HCT116 (cell line): ENCODE data around the gene FAM171A1.

Source experiments
- CEBPB ChIP-seq: IDR thresholded peaks from 2 replicates; pipeline ENCODE4 v1.6.1; 2012; ENCODE audit warnings: low read depth
- CTCF ChIP-seq, 3 experiments: fragments of 200-600 bp in 1 of 3; sonication (generic) in 1 of 3; IDR thresholded peaks in 2 of 3; conservative IDR thresholded peaks in 1 of 3; 2 replicates each; pipeline ENCODE4 v1.5.1; 2012 to 2017; ENCODE audit warnings: low read depth in 2 of 3, low read length in 2 of 3, antibody characterized with exemption in 1 of 3, borderline replicate concordance in 1 of 3, control low read depth in 1 of 3, mild to moderate bottlenecking in 1 of 3, mixed read lengths in 1 of 3, mixed run types in 1 of 3, moderate library complexity in 1 of 3; ENCODE audit not compliant: insufficient read depth in 1 of 3
- ELF1 ChIP-seq: IDR thresholded peaks from 2 replicates; pipeline ENCODE4 v1.6.1; 2012; ENCODE audit warnings: low read depth, borderline replicate concordance
- EZH2 ChIP-seq: fragments of 200-600 bp; sonication (generic); IDR thresholded peaks from 2 replicates; pipeline ENCODE4 v1.6.1; 2017; ENCODE audit warnings: antibody characterized with exemption, mixed run types
- JUND ChIP-seq: IDR thresholded peaks from 2 replicates; pipeline ENCODE4 v1.6.1; 2012
- MAX ChIP-seq: IDR thresholded peaks from 2 replicates; pipeline ENCODE4 v1.6.1; 2012
- POLR2A ChIP-seq: IDR thresholded peaks from 2 replicates; pipeline ENCODE4 v1.7.0; 2011; ENCODE audit warnings: borderline replicate concordance; ENCODE audit not compliant: insufficient read depth, insufficient read length; ENCODE audit errors: extremely low read depth
- POLR2AphosphoS5 ChIP-seq: IDR thresholded peaks from 2 replicates; pipeline ENCODE4 v1.6.1; 2011; ENCODE audit warnings: mild to moderate bottlenecking, low read depth, low read length, moderate library complexity
- RAD21 ChIP-seq: IDR thresholded peaks from 2 replicates; pipeline ENCODE4 v1.6.1; 2012; ENCODE audit warnings: low read depth, mild to moderate bottlenecking
- REST ChIP-seq: IDR thresholded peaks from 2 replicates; pipeline ENCODE4 v1.6.1; 2012; ENCODE audit warnings: low read depth
- SP1 ChIP-seq: IDR thresholded peaks from 2 replicates; pipeline ENCODE4 v1.6.1; 2012; ENCODE audit warnings: low read depth
- YY1 ChIP-seq: IDR thresholded peaks from 2 replicates; pipeline ENCODE4 v1.6.1; 2011; ENCODE audit warnings: low read length, low read depth, moderate library complexity, mild to moderate bottlenecking; ENCODE audit not compliant: insufficient replicate concordance; ENCODE audit errors: extremely low read depth

GRCh38 chr10:15214237-15214636, 156.9 kb downstream of the FAM171A1 start:
- TF ChIP-seq REST (no peak), CTCF (IDR thresholded peaks at IDR 0.05 in 2 of 3, conservative IDR thresholded peaks at IDR 0.05 in 1 of 3; ENCODE audit: borderline replicate concordance in 1 of 3, insufficient read depth in 1 of 3, low read depth in 2 of 3, low read length in 2 of 3) (no peak), EZH2 (no peak), MAX (no peak), POLR2A (no peak), POLR2AphosphoS5 (no peak), RAD21 (no peak), ELF1 (no peak), JUND (no peak), SP1 (no peak), YY1 (no peak), CEBPB (no peak)
